Astrocyte (in vitro differentiated cells and primary cell): ENCODE data around the gene ASGR1.

Experiments used
- EZH2 ChIP-seq: IDR thresholded peaks from 2 replicates; pipeline ENCODE4 v1.6.1; 2012; ENCODE audit warnings: mild to moderate bottlenecking, low read length, inconsistent platforms; ENCODE audit not compliant: insufficient read depth
- TF ChIP-seq, protein P1 (sequence below): IDR thresholded peaks from 2 replicates; pipeline ENCODE4 v1.5.1; 2011; ENCODE audit warnings: low read depth, mild to moderate bottlenecking, inconsistent platforms, low read length, moderate library complexity; ENCODE audit not compliant: insufficient read depth

- TF ChIP-seq, protein P1, sequence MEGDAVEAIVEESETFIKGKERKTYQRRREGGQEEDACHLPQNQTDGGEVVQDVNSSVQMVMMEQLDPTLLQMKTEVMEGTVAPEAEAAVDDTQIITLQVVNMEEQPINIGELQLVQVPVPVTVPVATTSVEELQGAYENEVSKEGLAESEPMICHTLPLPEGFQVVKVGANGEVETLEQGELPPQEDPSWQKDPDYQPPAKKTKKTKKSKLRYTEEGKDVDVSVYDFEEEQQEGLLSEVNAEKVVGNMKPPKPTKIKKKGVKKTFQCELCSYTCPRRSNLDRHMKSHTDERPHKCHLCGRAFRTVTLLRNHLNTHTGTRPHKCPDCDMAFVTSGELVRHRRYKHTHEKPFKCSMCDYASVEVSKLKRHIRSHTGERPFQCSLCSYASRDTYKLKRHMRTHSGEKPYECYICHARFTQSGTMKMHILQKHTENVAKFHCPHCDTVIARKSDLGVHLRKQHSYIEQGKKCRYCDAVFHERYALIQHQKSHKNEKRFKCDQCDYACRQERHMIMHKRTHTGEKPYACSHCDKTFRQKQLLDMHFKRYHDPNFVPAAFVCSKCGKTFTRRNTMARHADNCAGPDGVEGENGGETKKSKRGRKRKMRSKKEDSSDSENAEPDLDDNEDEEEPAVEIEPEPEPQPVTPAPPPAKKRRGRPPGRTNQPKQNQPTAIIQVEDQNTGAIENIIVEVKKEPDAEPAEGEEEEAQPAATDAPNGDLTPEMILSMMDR: no peak
- no peak for TF ChIP-seq EZH2
Observed at GRCh38 chr17:7128160-7128559, 51.0 kb downstream of the ASGR1 start.
